Kidney epithelial cell (primary cell): ENCODE measurements around the gene NFIB. TPM values are rescaled to one million over a fixed set of nuclear protein-coding genes. Genes with fewer than 3 reads are reported as not detected.

Source experiments
- DNase-seq: peaks from one replicate; pipeline ENCODE4 v3.0.0-alpha.2; 2010; ENCODE audit warnings: low read depth
- H3K27me3 ChIP-seq: 2 replicates; pipeline ENCODE4 v1.6.0; 2011; ENCODE audit warnings: low read length; ENCODE audit not compliant: control insufficient read depth, insufficient read depth
- H3K36me3 ChIP-seq: 2 replicates; pipeline ENCODE4 v1.5.1; 2011; ENCODE audit warnings: low read length; ENCODE audit not compliant: control insufficient read depth, insufficient read depth
- H3K4me3 ChIP-seq: 2 replicates; pipeline ENCODE4 v1.5.1; 2011; ENCODE audit warnings: low read depth, mild to moderate bottlenecking, control low read depth, low read length
- total RNA-seq: library from RNA; depleted of rRNA; stranded (reverse); fragments of >200 nt; gene quantifications from 2 replicates; pipeline ENCODE4 v1.2.3, GENCODE V29; 2015
- TF ChIP-seq, protein P1 (sequence below): IDR thresholded peaks from 2 replicates; pipeline ENCODE4 v1.5.1; 2011; ENCODE audit warnings: mild to moderate bottlenecking, moderate library complexity, low read length, control low read depth, inconsistent platforms; ENCODE audit not compliant: insufficient read depth, poor library complexity, severe bottlenecking

NFIB gene
- total RNA-seq, 1 donor from 2014 or later, result 3.3 TPM

DNA sequence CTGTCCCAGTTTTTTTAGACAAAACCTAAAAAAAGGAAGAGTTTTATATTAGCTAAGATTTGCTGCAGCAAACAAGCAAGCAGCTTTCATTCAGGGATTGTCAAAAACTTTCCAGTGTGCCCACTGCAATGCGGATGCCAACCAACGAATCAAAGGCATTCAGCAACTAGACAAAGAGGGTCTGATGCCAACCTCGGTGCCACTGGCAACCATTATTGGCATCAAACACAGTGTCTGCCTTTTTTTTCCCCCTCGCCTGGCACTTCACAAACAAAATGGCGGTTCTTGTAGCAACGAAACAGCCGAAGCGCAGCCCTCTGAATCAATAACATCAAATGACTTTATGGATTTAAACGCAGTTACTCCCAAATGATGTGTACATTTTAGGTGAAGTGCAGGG is 10.4 kb downstream of the NFIB start:
- Histone ChIP-seq H3K4me3 (no peak overlapping the region), H3K36me3 (no peaks in the 10 kb centered on the region), H3K27me3 (peaks cover 2% of the 10 kb centered on the region)
- TF ChIP-seq, protein P1, sequence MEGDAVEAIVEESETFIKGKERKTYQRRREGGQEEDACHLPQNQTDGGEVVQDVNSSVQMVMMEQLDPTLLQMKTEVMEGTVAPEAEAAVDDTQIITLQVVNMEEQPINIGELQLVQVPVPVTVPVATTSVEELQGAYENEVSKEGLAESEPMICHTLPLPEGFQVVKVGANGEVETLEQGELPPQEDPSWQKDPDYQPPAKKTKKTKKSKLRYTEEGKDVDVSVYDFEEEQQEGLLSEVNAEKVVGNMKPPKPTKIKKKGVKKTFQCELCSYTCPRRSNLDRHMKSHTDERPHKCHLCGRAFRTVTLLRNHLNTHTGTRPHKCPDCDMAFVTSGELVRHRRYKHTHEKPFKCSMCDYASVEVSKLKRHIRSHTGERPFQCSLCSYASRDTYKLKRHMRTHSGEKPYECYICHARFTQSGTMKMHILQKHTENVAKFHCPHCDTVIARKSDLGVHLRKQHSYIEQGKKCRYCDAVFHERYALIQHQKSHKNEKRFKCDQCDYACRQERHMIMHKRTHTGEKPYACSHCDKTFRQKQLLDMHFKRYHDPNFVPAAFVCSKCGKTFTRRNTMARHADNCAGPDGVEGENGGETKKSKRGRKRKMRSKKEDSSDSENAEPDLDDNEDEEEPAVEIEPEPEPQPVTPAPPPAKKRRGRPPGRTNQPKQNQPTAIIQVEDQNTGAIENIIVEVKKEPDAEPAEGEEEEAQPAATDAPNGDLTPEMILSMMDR, result no peak
- no peak for DNase-seq

DNA sequence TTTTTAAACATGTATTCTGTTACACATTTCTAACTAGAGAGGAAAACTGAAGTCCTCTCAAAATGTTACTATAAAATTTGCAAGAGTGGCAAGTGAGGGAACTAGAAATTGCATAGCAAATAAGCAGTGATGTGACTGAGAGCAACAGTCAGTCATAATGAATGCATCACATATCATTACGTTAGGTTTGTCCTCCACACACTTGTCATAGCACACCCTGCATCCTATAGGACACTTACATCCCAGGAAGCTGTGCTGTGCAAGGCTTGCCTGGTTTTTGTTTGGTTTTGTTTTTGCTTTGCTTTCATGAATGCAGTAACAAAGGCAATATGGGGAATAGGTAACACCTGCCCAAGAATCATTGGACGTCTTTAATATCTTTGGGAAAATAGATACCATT is 10.8 kb downstream of the NFIB start:
- DNase-seq, result no peak
- TF ChIP-seq, protein P1, result no peak
- H3K27me3 ChIP-seq, result peaks cover 4% of the 10 kb centered on the region
- no peaks in the 10 kb centered on the region for H3K36me3 ChIP-seq
- no peak overlapping the region for H3K4me3 ChIP-seq

DNA sequence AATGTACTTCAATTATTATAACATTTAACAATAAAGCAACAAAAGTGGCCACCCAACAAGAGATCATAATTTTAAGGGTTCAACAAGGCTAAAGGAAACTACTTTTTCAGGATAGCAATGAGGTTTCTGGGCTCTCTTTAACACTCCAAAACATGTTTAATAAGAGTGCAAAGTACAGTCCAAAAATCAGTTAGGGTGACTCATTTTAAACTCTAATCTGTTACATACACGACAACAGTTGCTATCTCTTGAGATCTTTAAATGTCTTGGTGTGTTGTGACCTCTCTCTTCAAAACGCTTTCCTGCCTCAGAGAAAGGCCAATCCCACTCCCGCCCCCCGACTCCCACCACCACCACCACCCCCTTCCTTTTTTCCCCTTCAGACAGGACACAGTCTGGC is 11.5 kb downstream of the NFIB start:
- TF ChIP-seq, protein P1, result no peak
- Histone ChIP-seq H3K27me3 (peaks cover 4% of the 10 kb centered on the region), H3K4me3 (no peak overlapping the region), H3K36me3 (no peaks in the 10 kb centered on the region)
- no peak for DNase-seq

DNA sequence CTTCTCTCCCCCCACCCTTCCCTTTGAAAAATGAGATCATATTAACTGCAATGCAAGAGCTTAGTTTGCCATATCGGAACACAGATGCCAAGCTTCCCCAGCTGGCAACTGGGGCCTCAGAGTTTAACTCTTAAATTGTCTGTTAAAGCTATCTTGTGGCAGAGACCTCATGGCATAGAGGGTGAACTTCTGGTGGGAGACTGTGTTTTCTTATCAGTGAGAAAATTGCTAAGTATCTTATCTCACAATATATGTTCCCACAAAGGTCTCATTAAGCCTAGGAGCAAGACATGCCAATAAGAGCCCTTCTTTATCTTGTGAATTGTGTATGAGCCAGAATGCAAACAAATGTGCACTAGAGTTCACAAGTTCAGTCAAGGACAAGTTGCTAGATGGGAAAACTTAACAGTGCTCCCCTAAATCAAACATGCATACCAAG is 12.3 kb downstream of the NFIB start:
- Histone ChIP-seq H3K27me3 (peaks cover 4% of the 10 kb centered on the region), H3K36me3 (no peaks in the 10 kb centered on the region), H3K4me3 (no peak overlapping the region)
- DNase-seq, result no peak
- TF ChIP-seq, protein P1, result no peak

DNA sequence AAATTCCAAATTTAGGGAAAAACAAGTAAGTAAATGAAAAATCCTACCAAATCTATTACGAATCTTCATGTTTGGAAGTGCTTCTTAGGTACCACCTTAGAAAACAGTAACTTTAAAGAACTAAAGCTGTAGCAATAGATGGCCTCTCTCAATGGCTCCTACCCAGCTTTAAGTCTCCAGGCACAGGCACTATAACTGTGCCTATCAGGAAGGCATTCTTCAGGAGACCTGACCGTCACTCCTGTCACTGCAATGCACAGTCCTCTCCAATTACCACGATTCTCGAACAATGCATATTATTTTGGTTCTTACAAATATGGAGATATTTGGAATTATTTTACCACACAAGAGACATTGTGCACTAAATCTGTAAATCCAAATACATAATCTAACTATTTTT is 12.9 kb downstream of the NFIB start:
- H3K27me3 ChIP-seq, result peaks cover 4% of the 10 kb centered on the region
- TF ChIP-seq, protein P1, result no peak
- DNase-seq, result no peak
- H3K4me3 ChIP-seq, result no peak overlapping the region
- H3K36me3 ChIP-seq, result no peaks in the 10 kb centered on the region

DNA sequence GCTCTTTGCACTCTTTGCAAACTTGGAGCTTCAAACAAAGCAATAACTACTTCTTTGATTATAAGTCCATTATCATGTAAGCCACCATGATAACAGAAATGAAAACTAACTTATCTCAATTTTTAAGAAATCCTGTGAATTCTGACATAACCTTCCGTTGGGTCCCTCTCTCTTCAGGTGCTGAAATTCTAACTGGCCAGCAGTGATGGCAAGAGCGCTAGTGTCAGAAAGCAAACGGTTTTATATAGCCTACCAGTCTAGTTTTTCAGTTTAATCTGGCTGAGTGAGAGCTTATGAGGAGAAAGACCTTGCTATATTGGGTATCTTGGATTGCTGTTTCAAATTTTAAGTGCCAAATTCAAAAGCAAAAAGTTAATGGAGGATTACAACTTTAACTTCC is 13.4 kb downstream of the NFIB start:
- DNase-seq, result no peak
- H3K36me3 ChIP-seq, result no peaks in the 10 kb centered on the region
- TF ChIP-seq, protein P1, result no peak
- H3K4me3 ChIP-seq, result no peak overlapping the region
- H3K27me3 ChIP-seq, result peaks cover 4% of the 10 kb centered on the region
